KMS-11 (cell line): Measurements from ENCODE around the gene GDNF.

Source experiments
- H2AFZ ChIP-seq: fragments of 200-600 bp; sonication (generic); 2 replicates; pipeline ENCODE4 v1.6.1; 2016; ENCODE audit warnings: antibody characterized with exemption, mixed run types, low read depth
- H3K27ac ChIP-seq: fragments of 200-600 bp; sonication (generic); 2 replicates; pipeline ENCODE4 v1.6.1; 2016; ENCODE audit warnings: mild to moderate bottlenecking, mixed run types
- H3K27me3 ChIP-seq: fragments of 200-600 bp; sonication (generic); 2 replicates; pipeline ENCODE4 v1.6.1; 2017; ENCODE audit warnings: mild to moderate bottlenecking, low read depth, mixed run types, moderate library complexity; ENCODE audit not compliant: insufficient read depth
- H3K36me3 ChIP-seq: fragments of 200-600 bp; sonication (generic); 2 replicates; pipeline ENCODE4 v1.6.1; 2017; ENCODE audit warnings: mild to moderate bottlenecking, mixed run types; ENCODE audit not compliant: insufficient read depth
- H3K4me1 ChIP-seq: fragments of 200-600 bp; sonication (generic); 2 replicates; pipeline ENCODE4 v1.6.1; 2016; ENCODE audit warnings: mild to moderate bottlenecking, low read depth, mixed run types; ENCODE audit not compliant: poor library complexity, severe bottlenecking
- H3K4me2 ChIP-seq: fragments of 200-600 bp; sonication (generic); 2 replicates; pipeline ENCODE4 v1.7.0; 2016; ENCODE audit warnings: mild to moderate bottlenecking, mixed run types
- H3K4me3 ChIP-seq: fragments of 200-600 bp; sonication (generic); IDR thresholded peaks from 2 replicates; pipeline ENCODE4 v1.6.1; 2017; ENCODE audit warnings: low read depth, low read length, mixed read lengths; ENCODE audit not compliant: insufficient read depth
- H3K79me2 ChIP-seq: fragments of 200-600 bp; sonication (generic); 2 replicates; pipeline ENCODE4 v1.6.1; 2016; ENCODE audit warnings: low read depth, mixed run types; ENCODE audit not compliant: insufficient read depth
- H3K9ac ChIP-seq: fragments of 200-600 bp; sonication (generic); 2 replicates; pipeline ENCODE4 v1.6.1; 2016; ENCODE audit warnings: mild to moderate bottlenecking, mixed run types
- H4K20me1 ChIP-seq: fragments of 200-600 bp; sonication (generic); 2 replicates; pipeline ENCODE4 v1.6.1; 2016; ENCODE audit warnings: mild to moderate bottlenecking, mixed run types; ENCODE audit not compliant: insufficient read depth
- TF ChIP-seq, protein P1 (sequence below): fragments of 200-600 bp; sonication (generic); conservative IDR thresholded peaks from 2 replicates; pipeline ENCODE4 v1.6.1; 2017; ENCODE audit warnings: low read depth, mild to moderate bottlenecking, antibody characterized with exemption, low read length, moderate library complexity, mixed read lengths

GDNF gene

DNA sequence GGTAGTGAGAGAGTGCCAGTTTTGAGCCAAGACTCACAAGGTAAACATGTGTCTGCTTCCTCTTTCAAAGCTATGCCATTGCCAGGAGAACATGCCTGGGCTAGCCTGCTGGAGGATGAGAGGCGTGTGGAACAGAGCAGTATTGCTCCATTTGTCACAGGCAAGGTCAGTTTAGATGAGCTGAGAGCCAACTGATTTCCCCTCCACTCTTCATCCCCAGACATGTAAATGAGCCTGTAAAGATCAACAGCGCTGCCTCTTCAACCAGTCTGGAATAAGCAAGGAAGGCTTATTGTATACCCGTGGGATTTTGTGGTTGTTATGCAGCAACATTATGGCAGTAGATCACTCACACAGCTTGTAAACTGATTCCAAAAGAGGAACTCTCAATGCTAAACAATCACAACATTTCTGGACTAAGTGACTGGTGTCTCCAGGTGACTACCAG, 8.2 kb upstream of the GDNF start:
- Histone ChIP-seq H3K4me2 (no peak overlapping the region), H3K27me3 (no peaks in the 10 kb centered on the region), H3K36me3 (no peaks in the 10 kb centered on the region), H3K4me3 (no peak overlapping the region), H3K4me1 (no peaks in the 10 kb centered on the region), H3K79me2 (no peaks in the 10 kb centered on the region), H3K9ac (no peak overlapping the region), H3K27ac (no peak overlapping the region), H2AFZ (no peak overlapping the region), H4K20me1 (no peaks in the 10 kb centered on the region)
- TF ChIP-seq, protein P1, sequence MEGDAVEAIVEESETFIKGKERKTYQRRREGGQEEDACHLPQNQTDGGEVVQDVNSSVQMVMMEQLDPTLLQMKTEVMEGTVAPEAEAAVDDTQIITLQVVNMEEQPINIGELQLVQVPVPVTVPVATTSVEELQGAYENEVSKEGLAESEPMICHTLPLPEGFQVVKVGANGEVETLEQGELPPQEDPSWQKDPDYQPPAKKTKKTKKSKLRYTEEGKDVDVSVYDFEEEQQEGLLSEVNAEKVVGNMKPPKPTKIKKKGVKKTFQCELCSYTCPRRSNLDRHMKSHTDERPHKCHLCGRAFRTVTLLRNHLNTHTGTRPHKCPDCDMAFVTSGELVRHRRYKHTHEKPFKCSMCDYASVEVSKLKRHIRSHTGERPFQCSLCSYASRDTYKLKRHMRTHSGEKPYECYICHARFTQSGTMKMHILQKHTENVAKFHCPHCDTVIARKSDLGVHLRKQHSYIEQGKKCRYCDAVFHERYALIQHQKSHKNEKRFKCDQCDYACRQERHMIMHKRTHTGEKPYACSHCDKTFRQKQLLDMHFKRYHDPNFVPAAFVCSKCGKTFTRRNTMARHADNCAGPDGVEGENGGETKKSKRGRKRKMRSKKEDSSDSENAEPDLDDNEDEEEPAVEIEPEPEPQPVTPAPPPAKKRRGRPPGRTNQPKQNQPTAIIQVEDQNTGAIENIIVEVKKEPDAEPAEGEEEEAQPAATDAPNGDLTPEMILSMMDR = no peak

DNA sequence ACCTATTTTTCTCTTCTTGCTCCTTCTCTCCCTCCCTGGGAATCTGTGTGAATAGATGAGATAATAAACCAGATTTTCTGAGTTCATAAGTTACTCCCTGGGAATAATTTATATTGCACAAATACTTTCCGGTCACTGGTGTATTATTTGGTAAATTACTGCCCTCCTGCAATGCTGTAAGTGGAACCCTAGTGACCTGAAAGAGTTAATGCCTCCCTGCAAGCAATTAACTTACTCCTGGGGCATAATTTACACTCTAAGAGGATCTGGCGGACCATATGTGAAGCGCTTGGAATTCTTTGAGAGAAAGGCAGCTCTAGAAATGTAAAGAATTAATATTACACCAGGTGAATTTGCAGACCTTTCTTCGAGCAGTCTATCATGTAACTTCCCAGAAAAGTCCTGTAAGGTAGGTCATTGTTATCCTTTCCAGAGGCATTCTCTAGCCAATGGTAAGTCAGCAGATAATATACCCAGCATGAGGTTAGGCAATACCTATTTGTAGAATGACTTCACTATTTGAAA, 7.0 kb upstream of the GDNF start:
- H3K27me3 ChIP-seq = no peaks in the 10 kb centered on the region
- H3K4me2 ChIP-seq = no peak overlapping the region
- no peaks in the 10 kb centered on the region for H4K20me1 ChIP-seq
- H3K79me2 ChIP-seq = no peaks in the 10 kb centered on the region
- TF ChIP-seq, protein P1 = no peak
- no peak overlapping the region for H3K27ac ChIP-seq
- H3K4me3 ChIP-seq = no peak overlapping the region
- H2AFZ ChIP-seq = no peak overlapping the region
- no peak overlapping the region for H3K9ac ChIP-seq
- H3K36me3 ChIP-seq = no peaks in the 10 kb centered on the region
- H3K4me1 ChIP-seq = no peaks in the 10 kb centered on the region

DNA sequence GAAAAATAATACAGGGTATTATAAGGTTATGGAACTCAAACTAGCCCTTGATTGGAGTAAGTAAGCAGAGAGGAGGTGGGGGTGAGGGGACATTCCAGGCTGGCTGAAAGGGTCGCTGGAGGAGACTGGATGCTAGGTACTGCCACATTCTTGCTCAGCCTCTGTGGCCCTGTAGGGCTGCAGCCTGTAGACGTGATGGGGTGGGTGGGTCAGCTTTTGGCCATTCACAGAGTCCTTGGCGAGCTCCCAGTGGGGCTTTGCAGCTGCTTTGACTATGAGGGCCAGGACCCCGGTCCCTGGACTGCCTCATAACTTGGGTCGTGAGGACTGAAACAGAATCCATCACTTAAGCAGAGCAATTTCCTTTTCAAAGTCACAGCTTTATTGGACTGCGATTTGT, 4.2 kb upstream of the GDNF start:
- H3K9ac ChIP-seq = no peak overlapping the region
- H3K4me2 ChIP-seq = no peak overlapping the region
- H2AFZ ChIP-seq = no peak overlapping the region
- no peak overlapping the region for H3K4me3 ChIP-seq
- no peaks in the 10 kb centered on the region for H3K4me1 ChIP-seq
- TF ChIP-seq, protein P1 = no peak
- no peaks in the 10 kb centered on the region for H3K36me3 ChIP-seq
- no peaks in the 10 kb centered on the region for H4K20me1 ChIP-seq
- no peaks in the 10 kb centered on the region; the same call in 1 of the 2 replicates for H3K27me3 ChIP-seq
- H3K79me2 ChIP-seq = no peaks in the 10 kb centered on the region
- no peak overlapping the region for H3K27ac ChIP-seq

DNA sequence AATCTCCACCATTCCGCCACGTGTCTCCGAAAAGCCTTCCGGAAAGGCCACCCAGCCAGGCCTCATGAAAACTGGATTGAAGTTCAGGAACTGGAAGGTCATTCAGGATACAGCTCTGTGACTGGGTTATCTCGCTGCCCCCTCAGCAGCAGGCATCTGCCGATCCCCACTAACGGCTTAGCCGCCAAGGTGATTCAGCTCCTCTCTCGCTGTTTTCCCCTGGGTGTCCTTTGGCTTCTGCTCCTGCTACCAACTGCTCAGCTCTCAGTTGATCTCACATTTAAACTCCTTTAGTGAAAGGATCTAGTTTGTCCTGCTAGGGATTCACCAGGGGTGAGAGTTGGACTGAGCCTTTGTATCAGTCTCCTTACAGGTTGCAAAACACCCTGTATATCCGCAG, 2.2 kb upstream of the GDNF start:
- Histone ChIP-seq H3K36me3 (no peaks in the 10 kb centered on the region), H2AFZ (no peak overlapping the region), H4K20me1 (no peaks in the 10 kb centered on the region), H3K4me1 (peaks cover 3% of the 10 kb centered on the region), H3K4me2 (no peak overlapping the region), H3K27me3 (no peaks in the 10 kb centered on the region; the same call in none of the 2 replicates), H3K27ac (no peak overlapping the region), H3K9ac (no peak overlapping the region), H3K79me2 (no peaks in the 10 kb centered on the region), H3K4me3 (no peak overlapping the region)
- TF ChIP-seq, protein P1 = no peak
